ENCODE measurements around the gene TKTL1.
A peak's percentile ranks its signal among the peaks of the same experiment; 100 is the strongest.
"Not testable (repeated sequence)": the region's sequence is repeated elsewhere in the genome, so short reads cannot be mapped to it uniquely, and the experiment has no call there.

The TKTL1 gene

GRCh38 chrX:154295664-154296310, at the start of gene TKTL1:
TSS of gene TKTL1 (plus strand) at chrX:154295795. CDS start at chrX:154295860, 65 bp downstream.
- FAIRE-seq, result no peak

GRCh38 chrX:154247377-154248045, 48.1 kb upstream of the TKTL1 start:
- FAIRE-seq, result peak; percentile 95

GRCh38 chrX:154248076-154248475, 47.5 kb upstream of the TKTL1 start:
- not testable (repeated sequence) for FAIRE-seq

GRCh38 chrX:154257282-154257681, 38.3 kb upstream of the TKTL1 start, which contains the start of gene OPN1MW3:
TSS of gene OPN1MW3 (plus strand) at chrX:154257582. CDS start at chrX:154257620, 38 bp downstream.
- not testable (repeated sequence) for FAIRE-seq

- FAIRE-seq, result not testable (repeated sequence)
Observed at GRCh38 chrX:154258711-154259110, 36.9 kb upstream of the TKTL1 start.

GRCh38 chrX:154263072-154263471, 32.5 kb upstream of the TKTL1 start:
- not testable (repeated sequence) for FAIRE-seq

GRCh38 chrX:154269245-154269644, 26.4 kb upstream of the TKTL1 start:
- not testable (repeated sequence) for FAIRE-seq

- not testable (repeated sequence) for FAIRE-seq
Observed at GRCh38 chrX:154284489-154285338, 10.9 kb upstream of the TKTL1 start.

GRCh38 chrX:154286406-154286805, 9.2 kb upstream of the TKTL1 start:
- not testable (repeated sequence) for FAIRE-seq

- no peak for FAIRE-seq
Observed at GRCh38 chrX:154294791-154295574, 612 bp upstream of the TKTL1 start, which contains the start of gene TEX28. TSS of gene TEX28 (minus strand) at chrX:154295124. CDS start at chrX:154292117, 3,007 bp downstream.

GRCh38 chrX:154296731-154297130, 1.1 kb downstream of the TKTL1 start:
- FAIRE-seq, result no peak

- no peak for FAIRE-seq
Observed at GRCh38 chrX:154298312-154298711, 2.7 kb downstream of the TKTL1 start.

GRCh38 chrX:154300816-154301215, 5.2 kb downstream of the TKTL1 start:
- FAIRE-seq, result no peak

- FAIRE-seq, result not testable (repeated sequence)
Observed at GRCh38 chrX:154302998-154303397, 7.4 kb downstream of the TKTL1 start.

GRCh38 chrX:154303476-154303875, 7.9 kb downstream of the TKTL1 start:
- no peak for FAIRE-seq

GRCh38 chrX:154304846-154305245, 9.3 kb downstream of the TKTL1 start:
- no peak for FAIRE-seq

- no peak for FAIRE-seq
Observed at GRCh38 chrX:154305541-154306205, 10.1 kb downstream of the TKTL1 start.

GRCh38 chrX:154307202-154307601, 11.6 kb downstream of the TKTL1 start:
- no peak for FAIRE-seq

GRCh38 chrX:154308108-154308946, 12.7 kb downstream of the TKTL1 start:
- FAIRE-seq, result no peak

GRCh38 chrX:154309041-154309775, 13.6 kb downstream of the TKTL1 start:
- no peak for FAIRE-seq
